ENCODE data around the gene MINDY2. TPM values are rescaled to one million over a fixed set of nuclear protein-coding genes. Genes with fewer than 3 reads are reported as not detected.
"Not testable (repeated sequence)": the region's sequence is repeated elsewhere in the genome, so short reads cannot be mapped to it uniquely, and the experiment has no call there.

The MINDY2 gene
- total RNA-seq, 1 donor from 2014 or later: 27.1 TPM

DNA sequence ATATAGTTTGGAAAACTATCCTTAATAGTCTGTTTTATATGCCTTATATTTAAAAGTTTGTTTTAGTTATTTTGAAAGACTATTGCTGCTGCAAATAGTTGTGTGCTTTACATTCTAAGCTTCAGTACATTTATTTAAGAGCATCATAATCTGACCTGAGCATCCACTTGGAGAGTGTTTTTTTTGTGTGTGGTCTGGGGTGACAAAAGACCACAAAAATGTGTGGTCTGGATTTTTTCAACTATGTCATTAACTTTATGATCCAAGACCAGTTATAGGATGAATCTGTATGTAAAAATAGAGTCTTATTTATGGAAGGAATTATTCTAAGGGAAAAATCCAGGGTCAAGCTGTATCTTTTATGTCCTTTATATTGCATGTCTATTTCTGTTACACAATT, 85.0 kb downstream of the MINDY2 start:
- Mint-ChIP-seq H3K9me3 (ENCODE audit: low read depth) (no peaks in the 10 kb centered on the region), H3K36me3 (ENCODE audit: insufficient read depth) (peaks cover 5% of the 10 kb centered on the region)

DNA sequence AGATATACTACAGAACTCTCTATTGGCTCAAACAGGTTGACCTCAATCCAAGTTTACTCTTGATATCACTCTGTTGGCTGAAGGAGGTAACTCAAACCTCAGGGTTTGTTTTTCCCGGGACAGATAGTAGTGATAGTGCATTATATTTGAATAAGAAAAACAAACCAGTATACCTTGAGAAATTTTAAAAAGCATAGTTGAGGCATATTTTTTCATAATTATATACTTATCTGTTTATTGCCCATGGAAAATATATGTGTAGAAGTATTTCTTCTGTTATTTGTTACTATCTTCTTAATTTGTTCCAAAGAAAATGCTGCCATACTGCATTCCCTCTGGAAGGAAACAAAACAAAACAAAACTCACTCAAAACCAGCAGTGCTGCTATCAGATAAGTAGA, 85.5 kb downstream of the MINDY2 start:
- not testable (repeated sequence) for H3K9me3 Mint-ChIP-seq (ENCODE audit: low read depth); H3K27me3 Mint-ChIP-seq; H3K4me3 Mint-ChIP-seq (ENCODE audit: low read depth); DNase-seq (ENCODE audit: low spot score, unreplicated experiment); H3K36me3 Mint-ChIP-seq (ENCODE audit: insufficient read depth)
- H3K27ac Mint-ChIP-seq: peak overlapping the region; percentile 87
- peaks cover 34% of the 10 kb centered on the region for H3K4me1 Mint-ChIP-seq (ENCODE audit: low read depth)

More for the DNA sequence above, 85.0 kb downstream of the MINDY2 start:
- TF ChIP-seq, protein P1, sequence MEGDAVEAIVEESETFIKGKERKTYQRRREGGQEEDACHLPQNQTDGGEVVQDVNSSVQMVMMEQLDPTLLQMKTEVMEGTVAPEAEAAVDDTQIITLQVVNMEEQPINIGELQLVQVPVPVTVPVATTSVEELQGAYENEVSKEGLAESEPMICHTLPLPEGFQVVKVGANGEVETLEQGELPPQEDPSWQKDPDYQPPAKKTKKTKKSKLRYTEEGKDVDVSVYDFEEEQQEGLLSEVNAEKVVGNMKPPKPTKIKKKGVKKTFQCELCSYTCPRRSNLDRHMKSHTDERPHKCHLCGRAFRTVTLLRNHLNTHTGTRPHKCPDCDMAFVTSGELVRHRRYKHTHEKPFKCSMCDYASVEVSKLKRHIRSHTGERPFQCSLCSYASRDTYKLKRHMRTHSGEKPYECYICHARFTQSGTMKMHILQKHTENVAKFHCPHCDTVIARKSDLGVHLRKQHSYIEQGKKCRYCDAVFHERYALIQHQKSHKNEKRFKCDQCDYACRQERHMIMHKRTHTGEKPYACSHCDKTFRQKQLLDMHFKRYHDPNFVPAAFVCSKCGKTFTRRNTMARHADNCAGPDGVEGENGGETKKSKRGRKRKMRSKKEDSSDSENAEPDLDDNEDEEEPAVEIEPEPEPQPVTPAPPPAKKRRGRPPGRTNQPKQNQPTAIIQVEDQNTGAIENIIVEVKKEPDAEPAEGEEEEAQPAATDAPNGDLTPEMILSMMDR (IDR thresholded peaks at IDR 0.05; ENCODE audit: unreplicated experiment): no peak
- Mint-ChIP-seq H3K27ac (peak overlapping the region; percentile 87), H3K4me3 (ENCODE audit: low read depth) (no peak overlapping the region), H3K27me3 (no peaks in the 10 kb centered on the region), H3K4me1 (ENCODE audit: low read depth) (peaks cover 32% of the 10 kb centered on the region)
- DNase-seq (ENCODE audit: low spot score, unreplicated experiment): no peak

DNA sequence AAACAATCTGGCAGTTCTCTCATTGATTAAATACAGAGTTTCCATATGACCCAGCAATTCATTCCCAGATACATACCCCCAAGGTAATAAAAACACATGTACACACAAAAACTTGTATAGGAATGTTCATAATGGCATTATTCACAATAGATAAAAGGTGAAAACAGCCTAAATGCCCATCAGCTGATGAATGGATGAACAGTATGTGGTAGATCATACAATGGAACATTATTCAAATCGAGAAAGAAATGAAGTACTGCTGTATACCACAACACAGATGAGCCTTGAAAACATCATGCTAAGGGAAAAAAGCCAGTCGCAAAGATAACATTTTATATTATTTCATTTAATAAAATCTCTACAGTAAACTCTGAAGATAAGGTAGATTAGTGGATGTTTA, 91.2 kb downstream of the MINDY2 start:
- Mint-ChIP-seq H3K9me3 (ENCODE audit: low read depth) (no peaks in the 10 kb centered on the region), H3K36me3 (ENCODE audit: insufficient read depth) (peaks cover 9% of the 10 kb centered on the region), H3K4me3 (ENCODE audit: low read depth) (no peak overlapping the region), H3K4me1 (ENCODE audit: low read depth) (peaks cover 25% of the 10 kb centered on the region), H3K27me3 (peaks cover 3% of the 10 kb centered on the region), H3K27ac (no peak overlapping the region)
- DNase-seq (ENCODE audit: low spot score, unreplicated experiment): no peak
- TF ChIP-seq, protein P1 (IDR thresholded peaks at IDR 0.05; ENCODE audit: unreplicated experiment): no peak

DNA sequence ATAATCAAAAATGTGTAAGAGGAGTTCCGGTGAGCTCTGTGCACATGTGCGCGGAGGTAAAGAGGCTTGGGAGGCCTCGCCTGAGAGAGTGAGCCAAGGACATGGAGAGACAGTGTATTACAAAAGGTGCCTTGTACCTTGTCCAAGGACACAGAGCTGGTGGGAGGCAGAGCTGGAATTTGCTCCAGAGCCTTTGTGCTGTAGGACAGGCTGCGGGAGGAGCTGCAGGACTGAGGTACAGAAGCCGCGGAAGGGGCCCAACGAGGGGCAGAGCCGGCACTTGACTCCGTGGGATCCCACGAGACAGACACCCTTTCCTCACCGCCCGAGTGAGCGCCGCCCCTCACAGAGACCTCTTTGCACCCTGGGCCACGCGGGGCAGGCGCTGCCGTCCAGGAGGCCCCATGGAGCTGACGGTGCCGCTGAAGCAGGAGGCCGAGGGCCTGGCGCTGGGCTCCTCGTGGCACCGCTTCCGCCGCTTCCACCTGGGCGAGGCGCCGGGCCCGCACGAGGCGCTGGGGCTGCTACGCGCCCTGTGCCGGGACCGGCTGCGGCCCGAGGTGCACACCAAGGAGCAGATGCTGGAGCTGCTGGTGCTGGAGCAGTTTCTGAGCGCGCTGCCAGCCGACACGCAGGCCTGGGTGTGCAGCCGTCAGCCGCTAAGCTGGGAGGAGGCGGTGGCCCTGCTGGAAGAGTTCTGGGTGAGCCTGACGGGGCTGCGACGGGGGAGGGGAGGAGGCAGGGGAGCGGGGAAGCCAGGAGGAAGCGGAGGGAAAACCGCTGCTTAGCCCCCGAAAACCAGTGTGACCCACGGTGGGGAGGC, 93.7 kb downstream of the MINDY2 start:
- TF ChIP-seq, protein P1 (IDR thresholded peaks at IDR 0.05; ENCODE audit: unreplicated experiment): no peak
- DNase-seq (ENCODE audit: low spot score, unreplicated experiment): no peak
- H3K27ac Mint-ChIP-seq: peak overlapping the region; percentile 46
- H3K27me3 Mint-ChIP-seq: peaks cover 3% of the 10 kb centered on the region
- no peaks in the 10 kb centered on the region for H3K9me3 Mint-ChIP-seq (ENCODE audit: low read depth)
- peaks cover 26% of the 10 kb centered on the region for H3K4me1 Mint-ChIP-seq (ENCODE audit: low read depth)
- peak overlapping the region; percentile 65 for H3K4me3 Mint-ChIP-seq (ENCODE audit: low read depth)
- H3K36me3 Mint-ChIP-seq (ENCODE audit: insufficient read depth): peaks cover 20% of the 10 kb centered on the region

DNA sequence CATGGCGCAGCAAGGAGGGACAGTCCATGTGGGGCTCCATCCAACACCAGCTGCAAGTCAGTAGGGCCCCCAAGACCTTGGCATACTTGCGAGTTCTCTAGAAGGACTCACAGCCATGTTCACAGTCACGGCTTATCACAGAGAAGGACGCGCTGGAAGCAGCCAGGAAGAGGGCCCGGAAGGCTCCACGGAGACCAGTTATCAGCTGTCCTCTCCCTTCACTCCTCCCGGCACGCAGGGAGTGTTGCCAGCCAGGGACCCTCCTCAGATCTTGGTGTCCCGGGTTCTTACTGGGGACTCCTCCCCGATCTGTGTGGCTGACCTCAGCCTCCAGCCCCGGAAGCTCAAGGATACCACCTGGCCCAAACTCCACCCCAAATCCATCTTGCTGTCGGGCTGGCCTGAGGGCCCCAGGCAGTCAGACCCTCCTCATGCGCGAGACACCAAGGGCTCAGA, 94.4 kb downstream of the MINDY2 start:
- TF ChIP-seq, protein P1 (IDR thresholded peaks at IDR 0.05; ENCODE audit: unreplicated experiment): no peak
- no peak for DNase-seq (ENCODE audit: low spot score, unreplicated experiment)
- Mint-ChIP-seq H3K36me3 (ENCODE audit: insufficient read depth) (peaks cover 20% of the 10 kb centered on the region), H3K9me3 (ENCODE audit: low read depth) (no peaks in the 10 kb centered on the region), H3K4me3 (ENCODE audit: low read depth) (peak overlapping the region; percentile 41), H3K4me1 (ENCODE audit: low read depth) (peaks cover 26% of the 10 kb centered on the region), H3K27ac (no peak overlapping the region), H3K27me3 (peaks cover 3% of the 10 kb centered on the region)

DNA sequence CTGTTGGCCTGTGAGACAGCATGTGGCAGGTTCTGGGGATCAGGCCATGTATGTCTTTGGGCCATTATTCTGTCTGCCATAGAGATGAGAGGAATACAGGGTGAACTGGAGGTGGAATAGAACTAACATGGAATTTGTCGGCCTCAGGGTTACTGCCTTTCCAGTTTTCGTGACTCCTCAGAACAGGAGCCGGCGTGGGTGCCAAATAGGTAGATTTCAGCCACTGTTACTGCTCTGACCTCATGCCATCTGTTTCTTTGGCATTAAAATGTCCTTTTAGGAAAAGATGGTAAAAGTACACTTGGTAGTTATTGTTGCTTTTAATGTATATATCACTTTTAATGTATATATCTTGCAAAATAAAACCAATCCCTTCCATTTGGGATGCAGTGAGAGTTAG, 96.8 kb downstream of the MINDY2 start:
- no peak for DNase-seq (ENCODE audit: low spot score, unreplicated experiment)
- Mint-ChIP-seq H3K4me1 (ENCODE audit: low read depth) (peaks cover 10% of the 10 kb centered on the region), H3K9me3 (ENCODE audit: low read depth) (no peaks in the 10 kb centered on the region), H3K4me3 (ENCODE audit: low read depth) (no peak overlapping the region), H3K27ac (no peak overlapping the region), H3K36me3 (ENCODE audit: insufficient read depth) (peaks cover 25% of the 10 kb centered on the region), H3K27me3 (peaks cover 3% of the 10 kb centered on the region)
- TF ChIP-seq, protein P1 (IDR thresholded peaks at IDR 0.05; ENCODE audit: unreplicated experiment): no peak
